ENCODE measurements around the gene DNAJC11.

GRCh38 chr1:6673816-6674398, 27.7 kb downstream of the DNAJC11 start:
- TF ChIP-seq CTCF (IDR thresholded peaks at IDR 0.05 in 8 of 11, conservative IDR thresholded peaks at IDR 0.05 in 3 of 11) (no peak), POLR2A (IDR thresholded peaks at IDR 0.05) (no peak), POLR2AphosphoS5 (IDR thresholded peaks at IDR 0.05) (no peak)
